ENCODE results near the gene CDX2. TPM values are rescaled to one million over a fixed set of nuclear protein-coding genes. Genes with fewer than 3 reads are reported as not detected.

CDX2 gene
- total RNA-seq, 3 donors from 2014 or later: 0.33 TPM; not detected in 2

GRCh38 chr13:27982361-27982760 lies 13.2 kb upstream of the CDX2 start:
- Histone ChIP-seq H3K9me3 (no peaks in the 10 kb centered on the region), H3K4me1 (peaks cover 5 to 6% of the 10 kb centered on the region in 2 donors), H3K27ac (no peak overlapping the region), H3K27me3 (peaks cover 0 to 81% of the 10 kb centered on the region in 2 donors), H3K36me3 (no peaks in the 10 kb centered on the region), H3K4me3 (no peak overlapping the region)
- TF ChIP-seq POLR2AphosphoS5 (IDR thresholded peaks at IDR 0.05) (no peak), CTCF (IDR thresholded peaks at IDR 0.05) (no peak), POLR2A (IDR thresholded peaks at IDR 0.05) (no peak)
- intact Hi-C loops (cut with DNase I; ENCODE audit: low total_unique reads): no loop called here
- no peak for DNase-seq (ENCODE audit: low spot score in 2 of 2)

GRCh38 chr13:27981006-27981708 lies 12.0 kb upstream of the CDX2 start:
- H3K36me3 ChIP-seq: no peaks in the 10 kb centered on the region
- peaks cover 0 to 86% of the 10 kb centered on the region in 2 donors for H3K27me3 ChIP-seq
- no peaks in the 10 kb centered on the region for H3K9me3 ChIP-seq
- H3K4me1 ChIP-seq: peaks cover 5 to 6% of the 10 kb centered on the region in 2 donors
- DNase-seq (ENCODE audit: low spot score in 2 of 2): no peak
- no peak overlapping the region for H3K4me3 ChIP-seq
- TF ChIP-seq POLR2AphosphoS5 (IDR thresholded peaks at IDR 0.05) (no peak), CTCF (IDR thresholded peaks at IDR 0.05) (no peak), POLR2A (IDR thresholded peaks at IDR 0.05) (no peak)
- no peak overlapping the region for H3K27ac ChIP-seq
- intact Hi-C loops (cut with DNase I; ENCODE audit: low total_unique reads): no loop called here

- Histone ChIP-seq H3K4me1 (peaks cover 5 to 6% of the 10 kb centered on the region in 2 donors), H3K4me3 (peak overlapping the region in 1 of 3 donors; percentile 15), H3K27me3 (peaks cover 0 to 87% of the 10 kb centered on the region in 2 donors), H3K27ac (no peak overlapping the region), H3K36me3 (no peaks in the 10 kb centered on the region), H3K9me3 (no peaks in the 10 kb centered on the region)
- DNase-seq (ENCODE audit: low spot score in 2 of 2): no peak
- intact Hi-C loops (cut with DNase I; ENCODE audit: low total_unique reads): no loop called here
- TF ChIP-seq POLR2A (IDR thresholded peaks at IDR 0.05) (no peak), POLR2AphosphoS5 (IDR thresholded peaks at IDR 0.05) (no peak), CTCF (IDR thresholded peaks at IDR 0.05) (no peak)
These were observed 11.3 kb upstream of the CDX2 start for GRCh38 chr13:27980280-27980998.

- Histone ChIP-seq H3K4me3 (peak overlapping the region in 1 of 3 donors; percentile 15), H3K27me3 (peaks cover 0 to 93% of the 10 kb centered on the region in 2 donors), H3K4me1 (peaks cover 5 to 6% of the 10 kb centered on the region in 2 donors), H3K9me3 (no peaks in the 10 kb centered on the region), H3K36me3 (no peaks in the 10 kb centered on the region), H3K27ac (no peak overlapping the region)
- no peak for TF ChIP-seq POLR2A (IDR thresholded peaks at IDR 0.05)
- TF ChIP-seq POLR2AphosphoS5 (IDR thresholded peaks at IDR 0.05): no peak
- no peak for TF ChIP-seq CTCF (IDR thresholded peaks at IDR 0.05)
- no peak for DNase-seq (ENCODE audit: low spot score in 2 of 2)
- intact Hi-C loops (cut with DNase I; ENCODE audit: low total_unique reads): loop anchor here (10.0 kb wide), 1 partner anchor 615 kb away; no protein-coding TSS in a partner anchor
These were observed 10.7 kb upstream of the CDX2 start for GRCh38 chr13:27979765-27980279.
